Osteoblast (primary cell): ENCODE measurements around the gene SEPTIN1. TPM values are rescaled to one million over a fixed set of nuclear protein-coding genes. Genes with fewer than 3 reads are reported as not detected.
A peak's percentile ranks its signal among the peaks of the same experiment; 100 is the strongest.

Experiments
- DNase-seq: peaks from one replicate; pipeline ENCODE4 v3.0.0; 2011; ENCODE audit warnings: low spot score, mixed read lengths; ENCODE audit not compliant: insufficient read length; ENCODE audit errors: missing footprints
- H2AFZ ChIP-seq: 2 replicates; pipeline ENCODE4 v1.6.0; 2011; ENCODE audit warnings: mild to moderate bottlenecking, low read length
- H3K27ac ChIP-seq: 2 replicates; pipeline ENCODE4 v1.5.1; 2011; ENCODE audit warnings: mild to moderate bottlenecking, low read depth, low read length, moderate library complexity
- H3K27me3 ChIP-seq: 2 replicates; pipeline ENCODE4 v1.6.0; 2012; ENCODE audit warnings: mild to moderate bottlenecking, control low read depth, inconsistent platforms, low read length, moderate library complexity; ENCODE audit not compliant: insufficient read depth
- H3K36me3 ChIP-seq: 2 replicates; pipeline ENCODE4 v1.5.1; 2011; ENCODE audit warnings: mild to moderate bottlenecking, low read length, control low read depth, moderate library complexity; ENCODE audit not compliant: insufficient read depth
- H3K4me1 ChIP-seq: 2 replicates; pipeline ENCODE4 v1.5.1; 2011; ENCODE audit warnings: mild to moderate bottlenecking, low read length, control low read depth, moderate library complexity; ENCODE audit not compliant: insufficient read depth
- H3K4me2 ChIP-seq: 2 replicates; pipeline ENCODE4 v1.6.0; 2011; ENCODE audit warnings: mild to moderate bottlenecking, low read length; ENCODE audit not compliant: insufficient read depth
- H3K4me3 ChIP-seq: fragments of 200-600 bp; sonication (generic); 3 replicates; pipeline ENCODE4 v1.5.1; 2012; ENCODE audit warnings: mild to moderate bottlenecking, low read length, inconsistent platforms; ENCODE audit not compliant: insufficient read depth
- H3K79me2 ChIP-seq: 2 replicates; pipeline ENCODE4 v1.6.0; 2012; ENCODE audit warnings: mild to moderate bottlenecking, low read length, control low read depth, inconsistent platforms; ENCODE audit not compliant: insufficient read depth
- H3K9me3 ChIP-seq: 2 replicates; pipeline ENCODE4 v1.5.1; 2011; ENCODE audit warnings: low read depth, low read length, control low read depth
- H4K20me1 ChIP-seq: 2 replicates; pipeline ENCODE4 v1.6.0; 2012; ENCODE audit warnings: mild to moderate bottlenecking, low read length, control low read depth; ENCODE audit not compliant: insufficient read depth
- CTCF ChIP-seq: IDR thresholded peaks from 2 replicates; pipeline ENCODE4 v1.5.1; 2011; ENCODE audit warnings: mild to moderate bottlenecking, low read depth, low read length, moderate library complexity; ENCODE audit errors: extremely low read depth
- total RNA-seq: library from RNA; depleted of rRNA; stranded (reverse); fragments of >200 nt; gene quantifications from 2 replicates; pipeline ENCODE4 v1.2.3, GENCODE V29; 2012

The SEPTIN1 gene
- total RNA-seq, 1 donor: not detected

GRCh38 chr16:30428055-30428454 is 45.7 kb upstream of the SEPTIN1 start:
- DNase-seq: no peak
- Histone ChIP-seq H3K79me2 (peaks cover 23% of the 10 kb centered on the region), H3K27me3 (no peaks in the 10 kb centered on the region), H4K20me1 (no peaks in the 10 kb centered on the region), H3K9me3 (no peaks in the 10 kb centered on the region), H3K4me2 (no peak overlapping the region), H3K36me3 (peaks cover 8% of the 10 kb centered on the region), H3K4me1 (peaks cover 20% of the 10 kb centered on the region), H2AFZ (no peak overlapping the region), H3K27ac (no peak overlapping the region), H3K4me3 (no peak overlapping the region)
- TF ChIP-seq CTCF: no peak

- Histone ChIP-seq H3K36me3 (peaks cover 15% of the 10 kb centered on the region), H3K4me2 (no peak overlapping the region), H3K9me3 (no peaks in the 10 kb centered on the region), H3K4me1 (no peaks in the 10 kb centered on the region), H4K20me1 (peaks cover 12% of the 10 kb centered on the region), H3K27me3 (no peaks in the 10 kb centered on the region), H3K4me3 (no peak overlapping the region), H3K79me2 (peaks cover 4% of the 10 kb centered on the region), H3K27ac (no peak overlapping the region), H2AFZ (no peak overlapping the region)
- no peak for DNase-seq
- TF ChIP-seq CTCF: no peak
Measured at GRCh38 chr16:30421010-30421409, 38.6 kb upstream of the SEPTIN1 start.

- H2AFZ ChIP-seq: no peak overlapping the region
- no peaks in the 10 kb centered on the region for H3K27me3 ChIP-seq
- H4K20me1 ChIP-seq: peaks cover 14% of the 10 kb centered on the region
- no peaks in the 10 kb centered on the region for H3K9me3 ChIP-seq
- peak overlapping the region; percentile 81 for H3K4me2 ChIP-seq
- DNase-seq: no peak
- no peak overlapping the region for H3K27ac ChIP-seq
- no peaks in the 10 kb centered on the region for H3K4me1 ChIP-seq
- H3K4me3 ChIP-seq: peak overlapping the region; percentile 78
- no peak for TF ChIP-seq CTCF
- peaks cover 3% of the 10 kb centered on the region for H3K79me2 ChIP-seq
- H3K36me3 ChIP-seq: peaks cover 17% of the 10 kb centered on the region
Measured at GRCh38 chr16:30418350-30419181, 36.2 kb upstream of the SEPTIN1 start.

GRCh38 chr16:30417529-30418349 is 35.4 kb upstream of the SEPTIN1 start:
- no peak overlapping the region for H3K27ac ChIP-seq
- H3K27me3 ChIP-seq: no peaks in the 10 kb centered on the region
- peak overlapping the region; percentile 77 for H2AFZ ChIP-seq
- no peaks in the 10 kb centered on the region for H3K9me3 ChIP-seq
- H3K36me3 ChIP-seq: peaks cover 18% of the 10 kb centered on the region
- H3K4me3 ChIP-seq: peak overlapping the region; percentile 78
- no peak for TF ChIP-seq CTCF
- no peaks in the 10 kb centered on the region for H3K4me1 ChIP-seq
- H3K4me2 ChIP-seq: peak overlapping the region; percentile 81
- peak; percentile 97 for DNase-seq
- H4K20me1 ChIP-seq: peaks cover 14% of the 10 kb centered on the region
- peaks cover 4% of the 10 kb centered on the region for H3K79me2 ChIP-seq
